GM04503 (cell line): ENCODE measurements around the gene TOMM22.

Experiments
- DNase-seq: peaks from one replicate; pipeline ENCODE4 v3.0.0-alpha.2; 2012; ENCODE audit warnings: low read depth

Gene TOMM22

DNA sequence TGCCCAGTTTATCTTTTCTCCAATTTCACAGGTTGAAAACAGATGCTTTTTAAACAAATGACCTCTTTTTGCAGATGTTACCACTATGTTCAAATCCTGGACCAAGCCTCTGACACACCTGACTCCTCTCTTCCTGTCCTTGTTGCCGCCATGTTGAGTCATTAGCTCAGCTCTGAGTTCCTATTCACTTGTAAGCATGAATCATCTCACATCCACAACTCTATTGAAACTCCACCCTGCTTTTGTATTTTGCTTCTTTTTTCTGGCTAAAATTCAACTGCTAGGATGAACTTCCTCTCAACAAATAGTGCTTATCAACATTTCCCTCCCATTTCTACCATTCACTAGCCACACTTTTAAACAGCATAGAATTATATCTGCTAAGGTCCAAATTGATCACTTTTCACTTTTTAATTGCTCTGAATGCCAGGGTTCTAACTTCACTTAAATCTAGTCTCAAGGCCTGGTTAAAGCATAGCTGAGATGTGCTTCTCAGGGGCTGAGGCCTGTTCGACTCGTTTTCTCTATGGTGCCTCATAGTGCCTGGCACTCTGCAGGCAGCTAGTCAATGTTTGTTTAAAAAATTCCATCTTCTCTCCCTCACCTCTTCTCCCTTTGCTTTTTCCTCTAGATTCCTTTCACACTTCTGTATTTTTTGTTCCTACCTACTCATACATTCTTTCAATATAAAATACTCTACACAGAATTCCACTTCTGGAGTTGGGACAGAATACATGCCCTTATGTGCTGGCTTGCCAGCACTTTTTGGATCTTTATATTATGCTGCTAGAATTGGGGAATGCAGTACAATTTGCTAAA is 15.1 kb downstream of the TOMM22 start:
- no peak for DNase-seq

DNA sequence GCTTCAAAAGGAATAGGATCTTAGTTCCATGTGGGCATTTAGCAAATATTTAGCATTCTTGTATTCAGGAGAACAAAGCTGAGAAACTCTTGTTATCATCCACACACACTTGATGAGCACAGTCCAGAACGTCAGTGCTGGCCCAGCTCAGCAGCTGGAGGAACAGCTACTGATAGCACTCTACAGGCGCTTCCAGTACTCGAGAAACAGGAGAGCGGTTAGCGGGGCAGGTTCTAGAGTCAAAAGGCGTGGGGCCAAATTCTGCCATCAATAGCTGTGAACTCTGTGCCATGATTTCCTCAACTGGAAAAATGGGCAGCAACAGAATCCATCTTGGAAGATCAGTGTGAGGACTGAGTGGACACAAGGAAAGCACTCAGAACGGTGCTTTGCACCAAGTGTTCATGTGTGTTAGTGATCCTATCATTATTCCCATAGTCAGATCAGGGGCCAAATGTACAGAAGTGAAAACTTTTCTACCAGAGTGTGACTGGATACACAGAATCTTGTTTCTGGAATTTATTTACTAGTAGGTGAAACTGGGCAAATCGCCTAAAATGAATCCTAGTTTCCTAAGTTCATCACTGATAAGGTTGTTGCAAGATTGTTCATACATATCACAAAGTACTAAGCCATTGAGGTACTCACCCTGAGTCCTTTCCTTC is 15.8 kb downstream of the TOMM22 start:
- DNase-seq = no peak

DNA sequence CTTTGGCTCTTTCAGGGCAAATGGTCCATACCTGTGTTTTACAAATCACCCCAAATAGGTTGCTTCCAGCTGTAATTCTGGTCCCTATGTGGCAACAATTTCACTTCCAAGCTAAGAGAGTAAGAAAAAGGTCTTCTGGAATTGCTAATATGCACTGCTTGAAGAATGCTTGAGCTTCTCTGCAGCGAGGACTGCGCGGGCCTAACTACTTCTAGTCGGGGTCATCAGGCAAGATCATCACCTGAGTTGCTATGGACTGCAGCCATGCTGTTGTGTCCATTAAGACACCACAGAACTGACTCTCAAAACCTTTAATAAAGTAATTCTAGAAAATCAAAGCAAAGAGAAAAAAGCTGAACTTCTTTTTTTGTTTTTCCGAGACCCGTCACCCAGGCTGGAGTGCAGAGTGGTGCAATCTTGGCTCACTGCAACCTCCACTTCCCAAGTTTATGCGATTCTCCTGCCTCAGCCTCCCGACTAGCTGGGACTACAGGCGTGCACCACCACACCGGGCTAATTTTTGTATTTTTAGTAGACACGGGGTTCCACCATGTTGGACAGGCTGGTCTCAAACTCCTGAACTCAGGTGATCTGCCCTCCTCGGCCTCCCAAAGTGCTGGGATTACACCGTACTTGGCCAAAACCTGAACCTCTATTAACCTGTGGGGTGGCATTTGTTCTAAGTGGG is 16.8 kb downstream of the TOMM22 start:
- no peak for DNase-seq

- no peak for DNase-seq
Measured at GRCh38 chr22:38699143-38699542, 17.4 kb downstream of the TOMM22 start.

DNA sequence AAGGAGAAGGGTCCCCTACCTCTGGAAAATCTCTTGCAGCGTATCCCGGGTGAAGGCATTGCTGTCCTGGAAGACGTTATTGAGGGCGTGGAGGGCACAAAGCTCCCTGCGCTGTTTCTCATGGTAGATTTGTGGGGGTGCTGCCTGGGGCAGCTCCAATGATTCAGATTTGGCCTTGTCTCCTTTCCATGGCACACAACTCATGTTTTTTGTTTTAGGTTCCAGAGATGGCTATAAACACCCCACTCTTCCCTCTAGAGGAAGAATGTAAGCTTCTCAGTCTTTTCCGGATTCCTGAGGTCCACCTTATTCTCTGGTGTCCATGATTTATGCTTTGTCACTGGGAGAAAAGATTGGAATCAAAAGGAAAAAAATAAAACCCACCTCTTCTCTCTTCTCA is 18.0 kb downstream of the TOMM22 start:
- no peak for DNase-seq

DNA sequence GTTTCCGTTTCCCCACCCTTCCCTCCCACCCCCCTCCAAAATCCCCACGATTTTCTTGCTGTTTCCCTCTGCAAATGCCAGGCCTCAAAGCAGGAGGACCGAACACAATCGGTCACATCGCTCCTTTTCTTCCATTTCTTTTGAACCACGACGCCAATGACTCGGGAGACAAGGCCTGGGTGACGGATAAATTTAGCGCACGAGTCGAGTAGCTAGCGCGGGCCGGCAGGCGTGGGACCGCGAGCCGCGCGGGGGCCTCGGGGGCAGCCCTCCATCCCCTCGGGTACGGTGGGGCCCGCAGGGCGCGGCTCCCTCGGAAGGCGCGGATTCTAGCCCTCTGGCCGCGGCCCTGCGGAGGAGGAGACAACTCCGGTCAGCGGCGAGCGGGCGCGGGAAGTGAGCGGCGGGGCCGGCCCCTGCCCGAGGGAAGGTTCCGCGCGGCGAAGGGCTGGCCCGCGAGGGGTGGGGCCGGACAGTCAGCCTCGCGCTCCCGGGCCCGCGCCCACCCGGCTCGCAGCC is 18.6 kb downstream of the TOMM22 start:
- DNase-seq = no peak

DNA sequence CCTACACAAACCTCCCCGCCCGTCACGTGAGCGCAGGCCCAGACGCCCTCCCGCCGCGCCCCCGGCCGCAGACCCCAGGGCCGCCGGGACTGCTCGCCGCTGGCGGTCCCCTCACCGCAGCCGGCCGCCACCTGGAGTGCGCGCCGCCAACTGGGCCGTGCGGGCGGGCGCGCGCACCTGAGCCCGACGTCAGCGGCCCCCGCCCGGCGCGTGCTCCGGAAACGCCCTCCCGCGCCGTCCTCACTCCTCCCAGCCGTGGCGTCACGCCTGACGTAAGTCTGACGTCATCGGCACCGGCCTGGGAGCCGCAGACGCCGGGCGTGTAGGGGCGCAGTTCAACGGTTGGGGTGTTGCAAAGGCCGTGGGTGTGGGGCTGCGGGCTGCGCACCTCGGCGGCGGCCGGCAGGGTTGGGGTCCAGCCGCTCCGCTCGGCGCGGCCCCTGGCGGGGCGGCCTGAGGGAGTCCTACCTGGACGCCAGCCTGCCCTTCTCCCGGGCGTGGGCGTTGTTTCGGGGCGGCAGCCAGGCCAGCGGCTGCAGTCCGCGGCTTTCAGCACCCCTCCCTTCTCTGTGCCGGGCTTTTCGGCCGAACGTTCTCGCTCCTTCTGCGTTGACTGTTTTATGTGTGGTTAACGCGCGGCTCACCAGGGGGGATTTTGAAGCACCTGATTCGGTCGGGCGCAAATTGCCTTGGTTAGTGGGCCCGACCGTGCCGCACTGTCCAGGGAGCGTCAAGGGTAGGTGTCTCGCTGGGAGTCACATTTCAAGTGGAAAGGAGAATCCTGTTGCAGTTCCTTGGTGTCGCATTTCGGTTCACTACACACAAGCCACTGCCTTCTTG is 19.3 kb downstream of the TOMM22 start, which contains the start of gene JOSD1:
Gene JOSD1, minus strand, starts transcription at position 155 of the 840 bp plus-strand sequence. CDS start 956 bp downstream, outside the sequence.
- peak; percentile 42 for DNase-seq

- no peak for DNase-seq
Measured at GRCh38 chr22:38704654-38705234, 23.0 kb downstream of the TOMM22 start.

- DNase-seq = peak; percentile 100
Measured at GRCh38 chr22:38705235-38706100, 23.7 kb downstream of the TOMM22 start, which contains the start of gene GTPBP1. Gene GTPBP1 (plus strand): TSS chr22:38705944. CDS start chr22:38705956, 12 bp downstream.

DNA sequence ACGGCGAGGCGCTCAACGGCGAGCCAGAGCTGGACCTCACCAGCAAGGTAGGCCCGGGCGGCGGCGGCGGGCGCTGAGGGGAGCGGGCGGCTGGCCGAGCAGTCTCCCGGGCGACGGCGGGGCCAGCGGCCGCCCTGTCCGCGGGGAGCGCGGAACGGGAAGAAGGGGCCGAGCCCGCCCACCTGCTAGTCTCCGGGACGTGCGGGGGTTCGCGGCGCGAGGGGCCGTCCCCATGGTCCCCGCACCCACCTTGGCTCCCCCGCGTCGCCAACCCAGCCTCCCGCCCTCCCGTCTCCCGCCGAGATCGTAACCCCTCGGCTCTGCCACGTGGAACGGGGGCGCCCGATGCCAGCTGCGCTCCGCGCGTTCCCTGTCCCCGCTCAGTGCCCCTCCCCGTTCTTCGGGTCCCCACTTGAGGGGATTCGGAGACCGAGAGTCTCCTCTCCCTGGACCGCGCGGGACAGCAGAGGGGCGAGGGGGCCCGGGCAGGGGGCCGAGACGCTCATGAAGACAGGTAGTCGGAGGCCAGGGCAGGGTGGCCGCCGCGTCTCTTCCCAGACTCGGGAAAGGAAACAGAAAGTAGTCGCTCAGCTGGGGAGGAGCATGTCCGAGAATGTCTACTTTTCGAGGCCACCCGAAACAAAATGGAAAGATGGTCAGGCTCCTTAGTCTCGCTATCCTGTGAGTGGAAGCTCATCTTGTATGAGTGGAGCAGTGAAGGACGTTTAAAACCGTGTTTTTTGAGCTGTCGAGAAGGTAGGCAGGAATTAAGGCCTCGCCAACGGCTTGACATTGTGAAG is 24.5 kb downstream of the TOMM22 start:
- DNase-seq = no peak

GRCh38 chr22:38706901-38707195 is 25.1 kb downstream of the TOMM22 start:
- DNase-seq = no peak

- DNase-seq = no peak
Measured at GRCh38 chr22:38707346-38707745, 25.6 kb downstream of the TOMM22 start.

- no peak for DNase-seq
Measured at GRCh38 chr22:38707984-38708383, 26.2 kb downstream of the TOMM22 start.

DNA sequence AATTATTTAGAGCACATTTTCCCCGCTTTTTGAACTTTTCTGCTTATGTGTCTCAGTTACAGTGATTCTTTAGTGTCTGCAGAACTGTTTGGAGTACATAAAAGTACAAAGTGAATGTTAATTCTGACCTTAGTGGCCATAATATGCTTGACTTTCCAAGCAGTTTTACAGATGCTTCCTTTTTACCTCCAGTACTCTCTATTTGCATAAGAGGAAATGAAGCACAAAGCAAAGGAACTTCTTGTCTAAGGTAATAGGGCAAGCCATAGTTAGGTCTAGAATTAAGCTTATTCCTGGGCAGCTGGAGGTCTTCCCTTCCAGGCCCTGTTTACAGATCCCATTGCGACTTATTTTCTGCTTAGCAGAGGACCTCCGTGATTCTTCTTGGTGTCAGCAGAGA is 27.5 kb downstream of the TOMM22 start:
- no peak for DNase-seq

DNA sequence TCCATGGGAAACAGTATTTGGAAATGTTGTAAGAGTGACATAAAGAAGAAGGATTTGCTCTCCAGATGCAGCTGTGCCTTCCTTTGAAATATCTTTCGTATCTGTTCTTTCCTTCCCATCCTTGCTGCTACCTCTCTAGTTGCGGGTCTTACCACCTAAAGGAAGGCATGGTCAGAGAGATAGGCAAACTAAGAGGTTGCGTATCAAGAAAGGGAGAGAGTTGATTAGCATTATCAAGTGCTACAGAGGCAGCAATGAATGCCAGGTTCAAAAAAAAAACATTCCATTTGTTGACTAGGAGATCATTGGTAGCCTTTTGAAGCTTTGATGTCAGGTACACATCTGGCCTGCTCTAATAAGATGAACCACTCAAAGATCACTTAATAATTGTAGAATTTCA is 28.6 kb downstream of the TOMM22 start:
- DNase-seq = no peak

DNA sequence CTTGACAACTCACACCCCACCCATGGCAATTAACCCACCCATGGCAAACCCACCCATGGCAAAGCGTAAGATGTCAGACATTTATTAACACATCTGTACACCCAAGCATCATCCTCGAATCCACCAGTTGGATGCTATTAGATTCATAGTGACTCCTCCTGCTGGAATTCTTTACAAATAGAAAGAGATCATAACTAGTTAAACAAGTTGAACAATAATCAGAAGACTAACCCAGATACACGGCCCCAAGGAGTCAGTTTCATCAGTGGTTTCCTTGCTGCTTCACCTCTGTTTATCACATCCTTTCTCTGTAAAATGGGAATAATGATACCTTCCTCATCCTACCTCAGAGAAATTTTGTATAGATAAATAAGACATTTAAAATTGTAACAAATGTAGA is 29.1 kb downstream of the TOMM22 start:
- DNase-seq = no peak

DNA sequence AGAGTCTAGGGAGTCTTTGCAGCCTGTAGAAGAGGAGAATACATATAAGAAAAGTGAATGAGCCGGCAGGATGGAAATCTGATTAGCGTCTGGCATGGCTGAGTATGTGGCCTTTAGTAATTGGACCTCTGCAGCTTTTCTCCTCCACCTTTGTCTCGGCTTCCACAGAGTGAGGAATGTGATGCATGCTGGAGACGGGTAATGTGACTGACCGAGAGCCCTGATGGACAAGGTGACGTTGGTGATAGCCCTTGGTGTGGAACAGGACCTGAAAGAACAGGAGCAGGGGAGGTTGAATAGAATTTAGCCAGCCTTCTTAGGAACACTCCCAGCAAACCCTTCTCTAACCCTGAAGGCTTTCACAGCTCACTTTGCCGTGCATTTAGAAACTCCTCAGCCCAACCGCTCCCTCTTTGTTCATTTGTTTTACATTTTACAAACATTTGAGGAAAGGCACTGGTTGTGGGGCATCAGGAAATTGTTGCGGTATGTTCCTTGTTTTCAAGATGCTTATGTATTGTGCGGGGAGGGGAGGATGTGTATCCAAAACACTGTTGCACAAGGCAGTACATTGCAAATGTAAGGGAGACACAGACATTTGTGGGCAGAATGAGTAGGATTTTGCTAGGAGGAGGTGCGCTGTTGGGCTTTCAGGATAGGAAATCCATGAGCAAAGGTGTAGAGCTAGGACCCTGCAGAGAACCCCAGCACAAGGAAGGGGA is 30.9 kb downstream of the TOMM22 start:
- no peak for DNase-seq

GRCh38 chr22:38713921-38714320 is 32.2 kb downstream of the TOMM22 start:
- DNase-seq = no peak

DNA sequence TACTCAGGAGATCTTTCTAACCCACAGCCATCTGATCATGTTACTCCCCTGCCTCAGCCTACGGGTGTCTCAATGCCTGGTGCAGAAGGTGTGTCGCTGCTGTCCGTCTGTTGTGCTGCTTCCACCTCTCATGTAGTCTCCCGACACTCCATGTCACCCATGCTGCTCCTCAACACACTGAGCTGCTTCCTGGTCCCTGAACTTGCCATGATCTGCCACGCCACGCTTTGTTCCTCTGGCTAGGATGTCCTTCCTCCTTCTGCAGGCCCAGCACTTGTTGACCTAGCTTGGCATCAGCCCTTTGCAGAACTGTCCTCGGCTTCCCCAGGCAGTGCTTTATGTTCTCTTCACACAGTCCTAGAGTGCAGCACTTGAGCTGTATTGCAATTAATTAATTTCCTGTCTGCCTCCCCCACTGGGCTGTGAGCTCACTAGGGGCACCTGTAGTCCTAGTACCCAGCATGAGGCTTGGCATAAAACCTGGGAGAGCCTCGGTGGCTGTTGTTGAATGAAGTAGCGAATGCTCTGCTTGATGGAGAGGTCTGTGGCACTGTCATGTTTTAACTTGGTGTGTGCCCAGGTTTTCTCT is 33.5 kb downstream of the TOMM22 start:
- DNase-seq = no peak
